Measurements from ENCODE around the gene SDK1.
A peak's percentile ranks its signal among the peaks of the same experiment; 100 is the strongest.

Gene SDK1

GRCh38 chr7:4282434-4283223, 981.6 kb downstream of the SDK1 start:
- TF ChIP-seq CTCF (IDR thresholded peaks at IDR 0.05; ENCODE audit: low read depth, low read length): no peak
- no peak for DNase-seq
- H3K36me3 ChIP-seq: no peaks in the 10 kb centered on the region
- H3K9me3 ChIP-seq (ENCODE audit: severe bottlenecking): no peaks in the 10 kb centered on the region
- H3K27me3 ChIP-seq (ENCODE audit: insufficient read depth, low read depth, severe bottlenecking): no peaks in the 10 kb centered on the region
- no peak overlapping the region for H3K4me3 ChIP-seq (ENCODE audit: low read depth, low read length)
- no peak overlapping the region for H3K27ac ChIP-seq

GRCh38 chr7:4286351-4286750, 985.3 kb downstream of the SDK1 start:
- no peak overlapping the region for H3K4me3 ChIP-seq (ENCODE audit: low read depth, low read length)
- no peak for DNase-seq
- no peaks in the 10 kb centered on the region for H3K36me3 ChIP-seq
- no peaks in the 10 kb centered on the region for H3K27me3 ChIP-seq (ENCODE audit: insufficient read depth, low read depth, severe bottlenecking)
- H3K9me3 ChIP-seq (ENCODE audit: severe bottlenecking): no peaks in the 10 kb centered on the region
- H3K27ac ChIP-seq: no peak overlapping the region
- 0 out of 2 replicates have a peak, but pooled peaks have one; percentile 16 for TF ChIP-seq CTCF (IDR thresholded peaks at IDR 0.05; ENCODE audit: low read depth, low read length)

GRCh38 chr7:4288791-4289394, 987.8 kb downstream of the SDK1 start:
- no peak for TF ChIP-seq CTCF (IDR thresholded peaks at IDR 0.05; ENCODE audit: low read depth, low read length)
- H3K4me3 ChIP-seq (ENCODE audit: low read depth, low read length): no peak overlapping the region
- no peak for DNase-seq
- peaks cover 6% of the 10 kb centered on the region for H3K9me3 ChIP-seq (ENCODE audit: severe bottlenecking)
- H3K36me3 ChIP-seq: no peaks in the 10 kb centered on the region
- H3K27ac ChIP-seq: no peak overlapping the region
- no peaks in the 10 kb centered on the region for H3K27me3 ChIP-seq (ENCODE audit: insufficient read depth, low read depth, severe bottlenecking)

GRCh38 chr7:4297165-4297917, 996.3 kb downstream of the SDK1 start:
- Histone ChIP-seq H3K4me3 (ENCODE audit: low read depth, low read length) (no peak overlapping the region), H3K27ac (no peak overlapping the region), H3K27me3 (ENCODE audit: insufficient read depth, low read depth, severe bottlenecking) (no peaks in the 10 kb centered on the region), H3K9me3 (ENCODE audit: severe bottlenecking) (peaks cover 7% of the 10 kb centered on the region), H3K36me3 (no peaks in the 10 kb centered on the region)
- no peak for DNase-seq
- no peak for TF ChIP-seq CTCF (IDR thresholded peaks at IDR 0.05; ENCODE audit: low read depth, low read length)

GRCh38 chr7:4297918-4298219, 996.8 kb downstream of the SDK1 start:
- H3K36me3 ChIP-seq: no peaks in the 10 kb centered on the region
- peaks cover 6% of the 10 kb centered on the region for H3K9me3 ChIP-seq (ENCODE audit: severe bottlenecking)
- H3K27me3 ChIP-seq (ENCODE audit: insufficient read depth, low read depth, severe bottlenecking): no peaks in the 10 kb centered on the region
- no peak for DNase-seq
- no peak overlapping the region for H3K27ac ChIP-seq
- TF ChIP-seq CTCF (IDR thresholded peaks at IDR 0.05; ENCODE audit: low read depth, low read length): no peak
- no peak overlapping the region for H3K4me3 ChIP-seq (ENCODE audit: low read depth, low read length)
